Measurements from ENCODE around the gene TBKBP1.

DNA sequence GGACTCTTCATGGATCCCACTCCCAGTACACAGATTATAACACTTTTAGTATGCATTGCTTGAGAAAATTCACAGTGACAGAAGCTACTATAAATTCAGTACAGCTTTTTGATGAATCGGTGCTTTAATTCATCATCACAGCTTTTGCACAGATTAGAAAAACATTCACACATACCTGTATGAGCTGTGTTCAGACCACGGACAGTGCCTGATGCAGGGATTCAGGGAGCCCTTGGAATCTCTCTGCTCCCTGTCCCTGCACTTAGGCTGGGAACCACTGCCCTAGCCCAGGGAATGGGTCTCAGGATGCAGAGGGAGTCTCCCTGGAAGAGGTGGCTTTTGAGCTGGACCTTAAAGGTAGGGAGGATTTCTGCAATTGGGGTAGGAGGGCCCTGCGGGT is 13.9 kb downstream of the TBKBP1 start:
- no peak for TF ChIP-seq POLR2A (IDR thresholded peaks at IDR 0.05)
- TF ChIP-seq, protein P1, sequence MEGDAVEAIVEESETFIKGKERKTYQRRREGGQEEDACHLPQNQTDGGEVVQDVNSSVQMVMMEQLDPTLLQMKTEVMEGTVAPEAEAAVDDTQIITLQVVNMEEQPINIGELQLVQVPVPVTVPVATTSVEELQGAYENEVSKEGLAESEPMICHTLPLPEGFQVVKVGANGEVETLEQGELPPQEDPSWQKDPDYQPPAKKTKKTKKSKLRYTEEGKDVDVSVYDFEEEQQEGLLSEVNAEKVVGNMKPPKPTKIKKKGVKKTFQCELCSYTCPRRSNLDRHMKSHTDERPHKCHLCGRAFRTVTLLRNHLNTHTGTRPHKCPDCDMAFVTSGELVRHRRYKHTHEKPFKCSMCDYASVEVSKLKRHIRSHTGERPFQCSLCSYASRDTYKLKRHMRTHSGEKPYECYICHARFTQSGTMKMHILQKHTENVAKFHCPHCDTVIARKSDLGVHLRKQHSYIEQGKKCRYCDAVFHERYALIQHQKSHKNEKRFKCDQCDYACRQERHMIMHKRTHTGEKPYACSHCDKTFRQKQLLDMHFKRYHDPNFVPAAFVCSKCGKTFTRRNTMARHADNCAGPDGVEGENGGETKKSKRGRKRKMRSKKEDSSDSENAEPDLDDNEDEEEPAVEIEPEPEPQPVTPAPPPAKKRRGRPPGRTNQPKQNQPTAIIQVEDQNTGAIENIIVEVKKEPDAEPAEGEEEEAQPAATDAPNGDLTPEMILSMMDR (IDR thresholded peaks at IDR 0.05): no peak

All from Peyer's patch (tissue), 4 donors.